GM12878 (cell line): ENCODE data around the gene KIAA1328. TPM values are rescaled to one million over a fixed set of nuclear protein-coding genes. Genes with fewer than 3 reads are reported as not detected.

Experiments
- ATAC-seq: fragments of 200-7000 bp; cut with Tn5 transposase; 3 replicates; pipeline ENCODE4 v1.9.1; 2020; ENCODE audit warnings: mild to moderate bottlenecking, moderate library complexity
- BruUV-seq: library from RNA; stranded (reverse); fragments of 400-500 nt; replicated peaks from 2 replicates; lab custom pipeline; 2021; lab: Mats Ljungman, UMichigan
- CTCF ChIA-PET: fragments of 300-600 bp; sonication (Branson Sonifier 250); formaldehyde crosslinking; extraction: SDS; loops from one replicate; lab custom pipeline; 2021; ENCODE audit warnings: inconsistent platforms; lab: Yijun Ruan, JAX
- POLR2A ChIA-PET: fragments of 350-600 bp; formaldehyde crosslinking; extraction: SDS; loops from one replicate; lab custom pipeline; 2021; ENCODE audit warnings: inconsistent platforms; lab: Charles Lee
- RAD21 ChIA-PET: fragments of 300-600 bp; sonication (Branson Sonifier 250); formaldehyde crosslinking; loops from one replicate; lab custom pipeline; 2023; ENCODE audit warnings: antibody characterized with exemption; ENCODE audit not compliant: unreplicated experiment; lab: Charles Lee
- SMC1A ChIA-PET: fragments of 300-600 bp; sonication (Branson Sonifier 250); formaldehyde crosslinking; loops from one replicate; lab custom pipeline; 2023; ENCODE audit not compliant: unreplicated experiment, uncharacterized antibody; lab: Charles Lee
- DNase-seq: peaks from one replicate; pipeline ENCODE4 v3.0.0-alpha.2; 2011; ENCODE audit warnings: low read depth, low spot score
- FAIRE-seq: peaks from 3 replicates; lab custom pipeline; 2011; peaks lifted over from hg19 to GRCh38; lab: Jason Lieb, UNC
- H2AFZ ChIP-seq: 2 replicates; pipeline ENCODE4 v1.6.0; 2011; ENCODE audit warnings: low read depth, low read length, control low read depth; ENCODE audit not compliant: control insufficient read depth
- H3K27ac ChIP-seq: 2 replicates; pipeline ENCODE4 v1.5.1; 2011; ENCODE audit warnings: control low read depth; ENCODE audit not compliant: control insufficient read depth, insufficient read depth
- H3K27me3 ChIP-seq, 2 experiments: replicated peaks in 1 of 2; 2 replicates each; pipeline versions ENCODE4 v1.6.0 to v1.6.1; 2011; ENCODE audit warnings: low read length in 1 of 2; ENCODE audit not compliant: control insufficient read depth in 2 of 2, insufficient read depth in 2 of 2
- H3K36me3 ChIP-seq, 2 experiments: 2 replicates each; pipeline ENCODE4 v1.5.1; 2011; ENCODE audit warnings: low read length in 1 of 2; ENCODE audit not compliant: control insufficient read depth in 2 of 2, insufficient read depth in 2 of 2
- H3K4me1 ChIP-seq: 2 replicates; pipeline ENCODE4 v1.6.1; 2011; ENCODE audit warnings: mild to moderate bottlenecking, low read length, moderate library complexity, mixed read lengths; ENCODE audit not compliant: control insufficient read depth, insufficient read depth
- H3K4me2 ChIP-seq: 2 replicates; pipeline ENCODE4 v1.6.0; 2011; ENCODE audit warnings: control low read depth; ENCODE audit not compliant: control insufficient read depth, insufficient read depth
- H3K4me3 ChIP-seq: fragments of 200-600 bp; sonication (generic); 2 replicates; pipeline ENCODE4 v1.5.1; 2016
- H3K79me2 ChIP-seq: 2 replicates; pipeline ENCODE4 v1.6.0; 2011; ENCODE audit warnings: low read length; ENCODE audit not compliant: control insufficient read depth, insufficient read depth
- H3K9ac ChIP-seq: 2 replicates; pipeline ENCODE4 v1.8.0; 2011; ENCODE audit warnings: low read length, control low read depth, mixed read lengths; ENCODE audit not compliant: control insufficient read depth, insufficient read depth
- H3K9me3 ChIP-seq: replicated peaks from 3 replicates; pipeline ENCODE4 v1.5.1; 2011; ENCODE audit warnings: mild to moderate bottlenecking, low read length; ENCODE audit not compliant: control insufficient read depth, insufficient read depth
- H4K20me1 ChIP-seq: 2 replicates; pipeline ENCODE4 v1.6.0; 2011; ENCODE audit not compliant: control insufficient read depth, insufficient read depth
- BACH1 ChIP-seq: fragments of 450-650 bp; IDR thresholded peaks from 2 replicates; pipeline ENCODE4 v1.6.1; 2017; ENCODE audit warnings: mild to moderate bottlenecking, borderline replicate concordance
- EP300 ChIP-seq, 2 experiments: fragments of 150-350 bp in 1 of 2; IDR thresholded peaks; 2 replicates each; pipeline ENCODE4 v1.6.1; 2011 to 2012; ENCODE audit warnings: low read depth in 2 of 2, low read length in 2 of 2, borderline replicate concordance in 1 of 2, improper control_type of control experiment in 1 of 2, inconsistent platforms in 1 of 2; ENCODE audit not compliant: control insufficient read depth in 1 of 2
- ETV6 ChIP-seq, 2 experiments: fragments of 450-650 bp in 1 of 2; IDR thresholded peaks in 1 of 2; conservative IDR thresholded peaks in 1 of 2; 2 replicates each; pipeline ENCODE4 v1.6.1; 2014; ENCODE audit warnings: antibody characterized with exemption in 1 of 2, borderline replicate concordance in 1 of 2, low read depth in 1 of 2, mild to moderate bottlenecking in 1 of 2, moderate library complexity in 1 of 2
- NFIC ChIP-seq: IDR thresholded peaks from 2 replicates; pipeline ENCODE4 v1.6.1; 2012; ENCODE audit warnings: low read depth, mild to moderate bottlenecking, inconsistent platforms, low read length, moderate library complexity
- POLR2A ChIP-seq: IDR thresholded peaks from 2 replicates; pipeline ENCODE4 v1.6.1; 2011; ENCODE audit warnings: low read depth, mild to moderate bottlenecking, low read length
- SKIL ChIP-seq: fragments of 450-650 bp; IDR thresholded peaks from 2 replicates; pipeline ENCODE4 v1.6.1; 2017; ENCODE audit warnings: mild to moderate bottlenecking, low read depth, inconsistent platforms; ENCODE audit not compliant: poor library complexity, severe bottlenecking
- TAF1 ChIP-seq: IDR thresholded peaks from 2 replicates; pipeline ENCODE4 v1.6.1; 2011; ENCODE audit warnings: mild to moderate bottlenecking, low read depth, low read length, borderline replicate concordance
- TARDBP ChIP-seq: IDR thresholded peaks from 2 replicates; pipeline ENCODE4 v1.6.1; 2016; ENCODE audit warnings: borderline replicate concordance
- ZNF207 ChIP-seq: fragments of 450-650 bp; IDR thresholded peaks from 2 replicates; pipeline ENCODE4 v1.6.1; 2014; ENCODE audit warnings: antibody characterized with exemption, mild to moderate bottlenecking, borderline replicate concordance
- WGBS: methylation state at CpG from one replicate; pipeline ENCODE4 v1.1.6; 2016; ENCODE audit warnings: low lambda C conversion rate; ENCODE audit not compliant: insufficient replicate concordance, insufficient coverage; ENCODE audit errors: missing lambda C conversion rate; 5-methylcytosine and 5-hydroxymethylcytosine counted together
- in situ Hi-C: fragments of 300-500 bp; cut with MboI; formaldehyde crosslinking; loops from 9 replicates; pipeline ENCODE4 v1.14.3; 2018; ENCODE audit warnings: mixed read lengths
- intact Hi-C: fragments of 100-400 bp; cut with micrococcal nuclease; formaldehyde crosslinking; loops from one replicate; pipeline ENCODE4 v1.14.2; 2022; ENCODE audit not compliant: unreplicated experiment
- polyA plus RNA-seq, 11 experiments: library from polyadenylated mRNA; depleted of rRNA in 4 of 11; unstranded in 6 of 11; stranded (reverse) in 5 of 11; fragments of >200 nt; fragmentation: Nextera tagmentation in 4 of 11; fragmentation: Illumina TruSeq in 1 of 11; extraction: Ambion mirVana in 4 of 11; extraction: Trizol in 1 of 11; gene quantifications; 1 replicate in 1 of 11; 2 replicates in 10 of 11; pipeline versions ENCODE4 v1.2.1 to v1.2.3, GENCODE V29; 2011 to 2016; ENCODE audit warnings: inconsistent platforms in 2 of 11, missing spikeins in 2 of 11, low read depth in 1 of 11
- total RNA-seq, 4 experiments: library from RNA; depleted of rRNA in 3 of 4; stranded (reverse); fragments of >200 nt in 3 of 4; fragmentation: Illumina TruSeq in 1 of 4; extraction: Trizol in 1 of 4; gene quantifications; 2 replicates each; pipeline versions ENCODE4 v1.2.1 to v1.2.3, GENCODE V29; 2013 to 2021

Gene KIAA1328
- total and polyA plus RNA-seq, 10 of the 15 experiments (the other 5 are each of a cell fraction or from before 2014, with no cell fraction given), result 3.1 to 7.1 (median 4.6) TPM

GRCh38 chr18:37144921-37145320 lies 316.0 kb downstream of the KIAA1328 start:
- DNase-seq (no peak), FAIRE-seq (no peak), ATAC-seq (no peak)
- in situ Hi-C loops (no loop called here), intact Hi-C loops (no loop called here)
- H3K27ac ChIP-seq, result no peak overlapping the region
- H3K4me2 ChIP-seq, result no peak overlapping the region
- BruUV-seq, result no TSS peak
- H3K79me2 ChIP-seq, result no peaks in the 10 kb centered on the region
- no peaks in the 10 kb centered on the region for H3K27me3 ChIP-seq
- H3K4me3 ChIP-seq, result no peak overlapping the region
- 54% methylated on average over 4 of the region's 4 CpGs for WGBS
- H2AFZ ChIP-seq, result no peak overlapping the region
- no peaks in the 10 kb centered on the region for H3K36me3 ChIP-seq
- no peaks in the 10 kb centered on the region for H3K9me3 ChIP-seq
- no peak for TF ChIP-seq ZNF207
- TF ChIP-seq POLR2A, result no peak
- no peak for TF ChIP-seq EP300 (IDR thresholded peaks at IDR 0.05; ENCODE audit: borderline replicate concordance in 1 of 2, control insufficient read depth in 1 of 2, low read depth in 2 of 2, low read length in 2 of 2)
- no peak for TF ChIP-seq TARDBP
- no peak for TF ChIP-seq BACH1
- TF ChIP-seq ETV6 (conservative IDR thresholded peaks at IDR 0.05 in 1 of 2, IDR thresholded peaks at IDR 0.05 in 1 of 2; ENCODE audit: borderline replicate concordance in 1 of 2, low read depth in 1 of 2), result no peak
- no peak for TF ChIP-seq SKIL
- TF ChIP-seq TAF1, result no peak
- no peak for TF ChIP-seq NFIC
- no peak overlapping the region for H3K9ac ChIP-seq
- ChIA-PET CTCF (no interaction called here), RAD21 (no interaction called here), SMC1A (no interaction called here), POLR2A (no interaction called here)
- H3K4me1 ChIP-seq, result no peaks in the 10 kb centered on the region
- H4K20me1 ChIP-seq, result no peaks in the 10 kb centered on the region
